GM12878 (cell line): ENCODE results near the gene NR6A1. TPM values are rescaled to one million over a fixed set of nuclear protein-coding genes. Genes with fewer than 3 reads are reported as not detected.

Experiments used
- ATAC-seq: fragments of 200-7000 bp; cut with Tn5 transposase; 3 replicates; pipeline ENCODE4 v1.9.1; 2020; ENCODE audit warnings: mild to moderate bottlenecking, moderate library complexity
- BruUV-seq: library from RNA; stranded (reverse); fragments of 400-500 nt; replicated peaks from 2 replicates; lab custom pipeline; 2021; lab: Mats Ljungman, UMichigan
- CTCF ChIA-PET: fragments of 300-600 bp; sonication (Branson Sonifier 250); formaldehyde crosslinking; extraction: SDS; loops from one replicate; lab custom pipeline; 2021; ENCODE audit warnings: inconsistent platforms; lab: Yijun Ruan, JAX
- POLR2A ChIA-PET: fragments of 350-600 bp; formaldehyde crosslinking; extraction: SDS; loops from one replicate; lab custom pipeline; 2021; ENCODE audit warnings: inconsistent platforms; lab: Charles Lee
- RAD21 ChIA-PET: fragments of 300-600 bp; sonication (Branson Sonifier 250); formaldehyde crosslinking; loops from one replicate; lab custom pipeline; 2023; ENCODE audit warnings: antibody characterized with exemption; ENCODE audit not compliant: unreplicated experiment; lab: Charles Lee
- SMC1A ChIA-PET: fragments of 300-600 bp; sonication (Branson Sonifier 250); formaldehyde crosslinking; loops from one replicate; lab custom pipeline; 2023; ENCODE audit not compliant: unreplicated experiment, uncharacterized antibody; lab: Charles Lee
- DNase-seq: peaks from one replicate; pipeline ENCODE4 v3.0.0-alpha.2; 2011; ENCODE audit warnings: low read depth, low spot score
- FAIRE-seq: peaks from 3 replicates; lab custom pipeline; 2011; peaks lifted over from hg19 to GRCh38; lab: Jason Lieb, UNC
- H2AFZ ChIP-seq: 2 replicates; pipeline ENCODE4 v1.6.0; 2011; ENCODE audit warnings: low read depth, low read length, control low read depth; ENCODE audit not compliant: control insufficient read depth
- H3K27ac ChIP-seq: 2 replicates; pipeline ENCODE4 v1.5.1; 2011; ENCODE audit warnings: control low read depth; ENCODE audit not compliant: control insufficient read depth, insufficient read depth
- H3K27me3 ChIP-seq, 2 experiments: replicated peaks in 1 of 2; 2 replicates each; pipeline versions ENCODE4 v1.6.0 to v1.6.1; 2011; ENCODE audit warnings: low read length in 1 of 2; ENCODE audit not compliant: control insufficient read depth in 2 of 2, insufficient read depth in 2 of 2
- H3K36me3 ChIP-seq, 2 experiments: 2 replicates each; pipeline ENCODE4 v1.5.1; 2011; ENCODE audit warnings: low read length in 1 of 2; ENCODE audit not compliant: control insufficient read depth in 2 of 2, insufficient read depth in 2 of 2
- H3K4me1 ChIP-seq: 2 replicates; pipeline ENCODE4 v1.6.1; 2011; ENCODE audit warnings: mild to moderate bottlenecking, low read length, moderate library complexity, mixed read lengths; ENCODE audit not compliant: control insufficient read depth, insufficient read depth
- H3K4me2 ChIP-seq: 2 replicates; pipeline ENCODE4 v1.6.0; 2011; ENCODE audit warnings: control low read depth; ENCODE audit not compliant: control insufficient read depth, insufficient read depth
- H3K4me3 ChIP-seq: fragments of 200-600 bp; sonication (generic); 2 replicates; pipeline ENCODE4 v1.5.1; 2016
- H3K79me2 ChIP-seq: 2 replicates; pipeline ENCODE4 v1.6.0; 2011; ENCODE audit warnings: low read length; ENCODE audit not compliant: control insufficient read depth, insufficient read depth
- H3K9ac ChIP-seq: 2 replicates; pipeline ENCODE4 v1.8.0; 2011; ENCODE audit warnings: low read length, control low read depth, mixed read lengths; ENCODE audit not compliant: control insufficient read depth, insufficient read depth
- H3K9me3 ChIP-seq: replicated peaks from 3 replicates; pipeline ENCODE4 v1.5.1; 2011; ENCODE audit warnings: mild to moderate bottlenecking, low read length; ENCODE audit not compliant: control insufficient read depth, insufficient read depth
- H4K20me1 ChIP-seq: 2 replicates; pipeline ENCODE4 v1.6.0; 2011; ENCODE audit not compliant: control insufficient read depth, insufficient read depth
- ASH2L ChIP-seq: fragments of 300-600, 200-600 bp; sonication (generic); IDR thresholded peaks from 2 replicates; pipeline ENCODE4 v1.6.1; 2017; ENCODE audit warnings: low read depth, mild to moderate bottlenecking, borderline replicate concordance
- BCL3 ChIP-seq: IDR thresholded peaks from 2 replicates; pipeline ENCODE4 v1.6.1; 2011; ENCODE audit warnings: borderline replicate concordance, low read depth, mild to moderate bottlenecking, moderate library complexity, low read length; ENCODE audit not compliant: insufficient read depth, poor library complexity, severe bottlenecking
- CBX3 ChIP-seq: fragments of 200-600 bp; sonication (generic); IDR thresholded peaks from 2 replicates; pipeline ENCODE4 v1.6.1; 2016; ENCODE audit warnings: low read depth, borderline replicate concordance
- CUX1 ChIP-seq: IDR thresholded peaks from 2 replicates; pipeline ENCODE4 v1.6.1; 2012; ENCODE audit warnings: improper control_type of control experiment, low read depth, low read length; ENCODE audit not compliant: insufficient replicate concordance
- E2F4 ChIP-seq: IDR thresholded peaks from 2 replicates; pipeline ENCODE4 v1.6.1; 2012; ENCODE audit warnings: low read depth, low read length, improper control_type of control experiment
- FOXK2 ChIP-seq: fragments of 450-650 bp; IDR thresholded peaks from 2 replicates; pipeline ENCODE4 v1.6.1; 2017; ENCODE audit warnings: mild to moderate bottlenecking, moderate library complexity
- FOXM1 ChIP-seq: IDR thresholded peaks from 2 replicates; pipeline ENCODE4 v1.6.1; 2012; ENCODE audit warnings: low read depth, mild to moderate bottlenecking, inconsistent platforms, low read length, moderate library complexity
- MEF2A ChIP-seq: IDR thresholded peaks from 2 replicates; pipeline ENCODE4 v1.6.1; 2011; ENCODE audit warnings: low read depth, mild to moderate bottlenecking, low read length, moderate library complexity; ENCODE audit not compliant: insufficient read depth
- NR2C2 ChIP-seq: IDR thresholded peaks from 2 replicates; pipeline ENCODE4 v1.6.1; 2011; ENCODE audit warnings: borderline replicate concordance, low read depth; ENCODE audit not compliant: control insufficient read depth, insufficient read length
- POLR2AphosphoS5 ChIP-seq: IDR thresholded peaks from 2 replicates; pipeline ENCODE4 v1.6.1; 2011; ENCODE audit warnings: mild to moderate bottlenecking, low read length, inconsistent platforms
- RBBP5 ChIP-seq: fragments of 200-600 bp; sonication (generic); conservative IDR thresholded peaks from 2 replicates; pipeline ENCODE4 v1.6.1; 2016
- REST ChIP-seq: IDR thresholded peaks from 2 replicates; pipeline ENCODE4 v1.6.1; 2012; ENCODE audit warnings: mild to moderate bottlenecking, low read depth, low read length
- ZBED1 ChIP-seq: IDR thresholded peaks from 2 replicates; pipeline ENCODE4 v1.6.1; 2016; ENCODE audit warnings: borderline replicate concordance
- ZNF274 ChIP-seq: IDR thresholded peaks from one replicate; pipeline ENCODE4 v1.8.0; 2011; ENCODE audit not compliant: insufficient read length, insufficient read depth
- WGBS: methylation state at CpG from one replicate; pipeline ENCODE4 v1.1.6; 2016; ENCODE audit warnings: low lambda C conversion rate; ENCODE audit not compliant: insufficient replicate concordance, insufficient coverage; ENCODE audit errors: missing lambda C conversion rate; 5-methylcytosine and 5-hydroxymethylcytosine counted together
- in situ Hi-C: fragments of 300-500 bp; cut with MboI; formaldehyde crosslinking; loops from 9 replicates; pipeline ENCODE4 v1.14.3; 2018; ENCODE audit warnings: mixed read lengths
- intact Hi-C: fragments of 100-400 bp; cut with micrococcal nuclease; formaldehyde crosslinking; loops from one replicate; pipeline ENCODE4 v1.14.2; 2022; ENCODE audit not compliant: unreplicated experiment
- polyA plus RNA-seq, 11 experiments: library from polyadenylated mRNA; depleted of rRNA in 4 of 11; unstranded in 6 of 11; stranded (reverse) in 5 of 11; fragments of >200 nt; fragmentation: Nextera tagmentation in 4 of 11; fragmentation: Illumina TruSeq in 1 of 11; extraction: Ambion mirVana in 4 of 11; extraction: Trizol in 1 of 11; gene quantifications; 1 replicate in 1 of 11; 2 replicates in 10 of 11; pipeline versions ENCODE4 v1.2.1 to v1.2.3, GENCODE V29; 2011 to 2016; ENCODE audit warnings: inconsistent platforms in 2 of 11, missing spikeins in 2 of 11, low read depth in 1 of 11
- total RNA-seq, 4 experiments: library from RNA; depleted of rRNA in 3 of 4; stranded (reverse); fragments of >200 nt in 3 of 4; fragmentation: Illumina TruSeq in 1 of 4; extraction: Trizol in 1 of 4; gene quantifications; 2 replicates each; pipeline versions ENCODE4 v1.2.1 to v1.2.3, GENCODE V29; 2013 to 2021

The NR6A1 gene
- total and polyA plus RNA-seq, 10 of the 15 experiments (the other 5 are each of a cell fraction or from before 2014, with no cell fraction given), result 1.2 to 9.2 (median 4.6) TPM

GRCh38 chr9:124514125-124514524, 257.0 kb downstream of the NR6A1 start:
- Histone ChIP-seq H3K4me3 (no peak overlapping the region), H3K4me2 (no peak overlapping the region), H3K79me2 (no peaks in the 10 kb centered on the region), H3K4me1 (no peaks in the 10 kb centered on the region), H2AFZ (no peak overlapping the region), H3K27me3 (no peaks in the 10 kb centered on the region), H3K9me3 (no peaks in the 10 kb centered on the region), H4K20me1 (no peaks in the 10 kb centered on the region), H3K36me3 (no peaks in the 10 kb centered on the region), H3K27ac (no peak overlapping the region), H3K9ac (no peak overlapping the region)
- RAD21 ChIA-PET, result no interaction called here
- SMC1A ChIA-PET, result no interaction called here
- 80% methylated on average over 4 of the region's 4 CpGs for WGBS
- ATAC-seq (no peak), FAIRE-seq (no peak), DNase-seq (no peak)
- intact Hi-C loops (no loop called here), in situ Hi-C loops (no loop called here)
- POLR2A ChIA-PET, result no interaction called here
- BruUV-seq, result no TSS peak
- CTCF ChIA-PET, result interaction anchor here (0.7 kb wide), 1 partner anchor 120 kb away, joined by 3 read pairs; no protein-coding TSS in a partner anchor
- TF ChIP-seq ASH2L (no peak), MEF2A (no peak), NR2C2 (no peak), RBBP5 (no peak), BCL3 (no peak), FOXK2 (no peak), ZBED1 (no peak), ZNF274 (no peak), REST (no peak), E2F4 (no peak), CUX1 (no peak), POLR2AphosphoS5 (no peak), FOXM1 (no peak), CBX3 (no peak)
